ENCODE results near the gene SORCS2.

GRCh38 chr4:7161721-7162214 is 30.6 kb upstream of the SORCS2 start:
- TF ChIP-seq ZBTB6 (tag by site-specific recombination; IDR thresholded peaks at IDR 0.05) (no peak), YY1 (tag by site-specific recombination; IDR thresholded peaks at IDR 0.05) (no peak), ZNF549 (tag by site-specific recombination; IDR thresholded peaks at IDR 0.05) (no peak), MZF1 (tag by site-specific recombination; IDR thresholded peaks at IDR 0.05; ENCODE audit: borderline replicate concordance) (no peak), CTCF (tag by site-specific recombination; IDR thresholded peaks at IDR 0.05) (no peak), ZNF792 (tag by site-specific recombination; IDR thresholded peaks at IDR 0.05) (no peak), BCL6B (tag by site-specific recombination; IDR thresholded peaks at IDR 0.05) (no peak), REST (tag by site-specific recombination; IDR thresholded peaks at IDR 0.05) (no peak)

Measured in HEK293 (cell line).